GM18498 (cell line): ENCODE results near the gene CDRT15.
"Not testable (repeated sequence)": the region's sequence is repeated elsewhere in the genome, so short reads cannot be mapped to it uniquely, and the experiment has no call there.

Experiments
- ATAC-seq: cut with Tn5 transposase; IDR thresholded peaks from one replicate; pipeline ENCODE4 v1.9.1; 2021; ENCODE audit warnings: mild to moderate bottlenecking, moderate library complexity; ENCODE audit not compliant: unreplicated experiment

CDRT15 gene

GRCh38 chr17:14207791-14208190, 28.9 kb downstream of the CDRT15 start:
- ATAC-seq = no peak

- no peak for ATAC-seq
Measured at GRCh38 chr17:14206891-14207290, 29.8 kb downstream of the CDRT15 start.

- no peak for ATAC-seq
Measured at GRCh38 chr17:14205992-14206461, 30.6 kb downstream of the CDRT15 start.

GRCh38 chr17:14205380-14205779, 31.3 kb downstream of the CDRT15 start:
- no peak for ATAC-seq

GRCh38 chr17:14204546-14204945, 32.1 kb downstream of the CDRT15 start:
- no peak for ATAC-seq

GRCh38 chr17:14204084-14204483, 32.6 kb downstream of the CDRT15 start:
- no peak for ATAC-seq

GRCh38 chr17:14203388-14203787, 33.3 kb downstream of the CDRT15 start:
- ATAC-seq = no peak

- ATAC-seq = no peak
Measured at GRCh38 chr17:14202388-14203166, 34.1 kb downstream of the CDRT15 start.

- ATAC-seq = no peak
Measured at GRCh38 chr17:14201988-14202380, 34.7 kb downstream of the CDRT15 start.

- ATAC-seq = no peak
Measured at GRCh38 chr17:14201021-14201987, 35.4 kb downstream of the CDRT15 start.

- ATAC-seq = no peak
Measured at GRCh38 chr17:14200354-14200753, 36.3 kb downstream of the CDRT15 start.

- no peak for ATAC-seq
Measured at GRCh38 chr17:14199601-14200000, 37.1 kb downstream of the CDRT15 start.

GRCh38 chr17:14198575-14198974, 38.1 kb downstream of the CDRT15 start:
- no peak for ATAC-seq

- ATAC-seq = no peak
Measured at GRCh38 chr17:14198013-14198412, 38.6 kb downstream of the CDRT15 start.

- ATAC-seq = no peak
Measured at GRCh38 chr17:14197586-14197985, 39.1 kb downstream of the CDRT15 start.

GRCh38 chr17:14197057-14197456, 39.6 kb downstream of the CDRT15 start:
- no peak for ATAC-seq

GRCh38 chr17:14196377-14196997, 40.2 kb downstream of the CDRT15 start:
- no peak for ATAC-seq

GRCh38 chr17:14192636-14193344, 43.9 kb downstream of the CDRT15 start:
- not testable (repeated sequence) for ATAC-seq

GRCh38 chr17:14192039-14192438, 44.6 kb downstream of the CDRT15 start:
- not testable (repeated sequence) for ATAC-seq

GRCh38 chr17:14191469-14191868, 45.2 kb downstream of the CDRT15 start:
- not testable (repeated sequence) for ATAC-seq

GRCh38 chr17:14190774-14191173, 45.9 kb downstream of the CDRT15 start:
- ATAC-seq = not testable (repeated sequence)
